Measurements from ENCODE around the gene P2RY8. TPM values are rescaled to one million over a fixed set of nuclear protein-coding genes. Genes with fewer than 3 reads are reported as not detected.
A peak's percentile ranks its signal among the peaks of the same experiment; 100 is the strongest.

Gene P2RY8
- total RNA-seq, 1 experiment from 2014 or later = 0.44 TPM

DNA sequence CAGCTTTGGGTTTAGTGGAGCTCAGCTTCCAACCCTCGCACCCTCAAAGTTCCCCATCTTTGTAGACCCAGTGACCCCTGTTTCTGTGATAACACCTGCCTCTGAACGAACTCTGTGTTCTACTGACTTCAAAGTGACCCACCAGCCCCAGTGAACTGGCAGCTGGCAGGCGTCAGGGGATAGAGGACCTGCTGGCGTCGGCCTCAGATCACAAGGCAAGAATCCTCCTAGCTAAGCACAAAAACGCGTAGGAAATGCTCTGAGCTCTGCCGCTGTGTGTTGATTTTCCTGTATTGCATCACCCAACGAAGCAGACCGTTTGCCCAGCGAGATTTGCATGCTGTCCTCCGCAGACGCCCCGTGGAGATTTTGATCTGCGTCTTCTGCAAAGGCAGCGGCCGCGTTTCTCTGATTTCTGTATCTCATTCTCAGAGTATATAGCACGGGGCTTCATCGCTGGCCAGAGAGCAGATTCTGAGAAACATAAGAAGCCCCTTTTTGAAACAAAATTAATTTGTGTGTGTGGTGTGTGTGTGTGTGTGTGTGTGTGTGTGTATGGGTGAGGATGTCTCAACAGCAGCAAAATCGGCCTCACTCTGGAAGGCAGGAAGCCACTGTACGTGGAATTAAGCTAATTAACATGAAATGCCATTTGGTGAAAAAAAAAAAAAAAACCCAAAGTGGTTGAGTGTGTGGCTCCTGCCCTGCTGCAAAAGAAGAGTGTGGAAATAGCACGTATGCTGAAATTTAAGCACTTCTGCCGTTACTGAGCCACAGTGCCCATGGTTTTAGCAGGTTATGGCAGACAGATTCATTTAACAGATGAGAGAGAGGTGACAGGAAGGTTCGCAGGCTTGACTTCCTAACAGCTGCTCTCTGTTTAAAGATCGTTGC is 55.1 kb downstream of the P2RY8 start:
- Histone ChIP-seq H3K4me3 (replicated peaks in 1 of 2; ENCODE audit: low read depth in 1 of 2, low read length in 2 of 2) (peak overlapping the region; percentile 17 to 40), H3K4me2 (ENCODE audit: low read length) (peak overlapping the region; percentile 70), H3K4me1 (ENCODE audit: control insufficient read depth in 1 of 2, insufficient read depth in 2 of 2, low read length in 2 of 2) (peaks cover 12% of the 10 kb centered on the region in 2 experiments), H3K9me3 (ENCODE audit: control insufficient read depth in 1 of 2, insufficient read depth in 1 of 2, low read depth in 1 of 2, low read length in 2 of 2) (peaks cover 0 to 3% of the 10 kb centered on the region in 2 experiments; a peak in 1 of 4 replicates), H3K79me2 (ENCODE audit: insufficient read depth, low read length) (no peaks in the 10 kb centered on the region), H2AFZ (ENCODE audit: low read depth, low read length, poor library complexity, severe bottlenecking) (peak overlapping the region; percentile 22), H3K9ac (ENCODE audit: low read length) (no peak overlapping the region), H4K20me1 (ENCODE audit: insufficient read depth) (no peaks in the 10 kb centered on the region), H3K36me3 (ENCODE audit: control insufficient read depth in 1 of 2, insufficient read depth in 2 of 2, low read length in 2 of 2) (no peaks in the 10 kb centered on the region), H3K27me3 (ENCODE audit: insufficient read depth, low read length) (no peaks in the 10 kb centered on the region), H3K9me2 (ENCODE audit: insufficient read depth) (no peaks in the 10 kb centered on the region), H3K27ac (ENCODE audit: low read depth, low read length) (peak overlapping the region; percentile 29)
- TF ChIP-seq POLR2AphosphoS5 (IDR thresholded peaks at IDR 0.05; ENCODE audit: low read depth, low read length) = peak; percentile 35; the same call in 1 of the 2 replicates
- TF ChIP-seq, protein P1, sequence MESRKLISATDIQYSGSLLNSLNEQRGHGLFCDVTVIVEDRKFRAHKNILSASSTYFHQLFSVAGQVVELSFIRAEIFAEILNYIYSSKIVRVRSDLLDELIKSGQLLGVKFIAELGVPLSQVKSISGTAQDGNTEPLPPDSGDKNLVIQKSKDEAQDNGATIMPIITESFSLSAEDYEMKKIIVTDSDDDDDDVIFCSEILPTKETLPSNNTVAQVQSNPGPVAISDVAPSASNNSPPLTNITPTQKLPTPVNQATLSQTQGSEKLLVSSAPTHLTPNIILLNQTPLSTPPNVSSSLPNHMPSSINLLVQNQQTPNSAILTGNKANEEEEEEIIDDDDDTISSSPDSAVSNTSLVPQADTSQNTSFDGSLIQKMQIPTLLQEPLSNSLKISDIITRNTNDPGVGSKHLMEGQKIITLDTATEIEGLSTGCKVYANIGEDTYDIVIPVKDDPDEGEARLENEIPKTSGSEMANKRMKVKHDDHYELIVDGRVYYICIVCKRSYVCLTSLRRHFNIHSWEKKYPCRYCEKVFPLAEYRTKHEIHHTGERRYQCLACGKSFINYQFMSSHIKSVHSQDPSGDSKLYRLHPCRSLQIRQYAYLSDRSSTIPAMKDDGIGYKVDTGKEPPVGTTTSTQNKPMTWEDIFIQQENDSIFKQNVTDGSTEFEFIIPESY (IDR thresholded peaks at IDR 0.05; ENCODE audit: extremely low read depth, insufficient replicate concordance, low read length) = no peak
- no peak for TF ChIP-seq ZNF274 (IDR thresholded peaks at IDR 0.05; ENCODE audit: low read depth, low read length)
- no peak for TF ChIP-seq YY1 (IDR thresholded peaks at IDR 0.05; ENCODE audit: extremely low read depth, insufficient replicate concordance, low read depth, low read length)
- TF ChIP-seq, protein P2, sequence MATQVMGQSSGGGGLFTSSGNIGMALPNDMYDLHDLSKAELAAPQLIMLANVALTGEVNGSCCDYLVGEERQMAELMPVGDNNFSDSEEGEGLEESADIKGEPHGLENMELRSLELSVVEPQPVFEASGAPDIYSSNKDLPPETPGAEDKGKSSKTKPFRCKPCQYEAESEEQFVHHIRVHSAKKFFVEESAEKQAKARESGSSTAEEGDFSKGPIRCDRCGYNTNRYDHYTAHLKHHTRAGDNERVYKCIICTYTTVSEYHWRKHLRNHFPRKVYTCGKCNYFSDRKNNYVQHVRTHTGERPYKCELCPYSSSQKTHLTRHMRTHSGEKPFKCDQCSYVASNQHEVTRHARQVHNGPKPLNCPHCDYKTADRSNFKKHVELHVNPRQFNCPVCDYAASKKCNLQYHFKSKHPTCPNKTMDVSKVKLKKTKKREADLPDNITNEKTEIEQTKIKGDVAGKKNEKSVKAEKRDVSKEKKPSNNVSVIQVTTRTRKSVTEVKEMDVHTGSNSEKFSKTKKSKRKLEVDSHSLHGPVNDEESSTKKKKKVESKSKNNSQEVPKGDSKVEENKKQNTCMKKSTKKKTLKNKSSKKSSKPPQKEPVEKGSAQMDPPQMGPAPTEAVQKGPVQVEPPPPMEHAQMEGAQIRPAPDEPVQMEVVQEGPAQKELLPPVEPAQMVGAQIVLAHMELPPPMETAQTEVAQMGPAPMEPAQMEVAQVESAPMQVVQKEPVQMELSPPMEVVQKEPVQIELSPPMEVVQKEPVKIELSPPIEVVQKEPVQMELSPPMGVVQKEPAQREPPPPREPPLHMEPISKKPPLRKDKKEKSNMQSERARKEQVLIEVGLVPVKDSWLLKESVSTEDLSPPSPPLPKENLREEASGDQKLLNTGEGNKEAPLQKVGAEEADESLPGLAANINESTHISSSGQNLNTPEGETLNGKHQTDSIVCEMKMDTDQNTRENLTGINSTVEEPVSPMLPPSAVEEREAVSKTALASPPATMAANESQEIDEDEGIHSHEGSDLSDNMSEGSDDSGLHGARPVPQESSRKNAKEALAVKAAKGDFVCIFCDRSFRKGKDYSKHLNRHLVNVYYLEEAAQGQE (IDR thresholded peaks at IDR 0.05; ENCODE audit: low read depth) = no peak
- peak; percentile 58; the same call in 1 of the 2 replicates for TF ChIP-seq MAX (IDR thresholded peaks at IDR 0.05)
- no peak for TF ChIP-seq RAD21 (IDR thresholded peaks at IDR 0.05; ENCODE audit: low read depth)
- no peak for TF ChIP-seq CTCF (IDR thresholded peaks at IDR 0.05 in 2 of 3, conservative IDR thresholded peaks at IDR 0.05 in 1 of 3; ENCODE audit: borderline replicate concordance in 1 of 3, insufficient read depth in 1 of 3, low read depth in 2 of 3, low read length in 2 of 3)
- no peak for TF ChIP-seq SP1 (IDR thresholded peaks at IDR 0.05; ENCODE audit: low read depth)
- peak; percentile 92 for TF ChIP-seq CEBPB (IDR thresholded peaks at IDR 0.05; ENCODE audit: low read depth)
- no peak for TF ChIP-seq EGR1 (IDR thresholded peaks at IDR 0.05; ENCODE audit: low read depth)
- no peak for TF ChIP-seq JUND (IDR thresholded peaks at IDR 0.05)
- no peak for TF ChIP-seq ZFX (IDR thresholded peaks at IDR 0.05)
- TF ChIP-seq ATF3 (IDR thresholded peaks at IDR 0.05) = peak; percentile 89
- no peak for TF ChIP-seq CBX3 (IDR thresholded peaks at IDR 0.05; ENCODE audit: low read depth)
- peak; percentile 94 for TF ChIP-seq TCF7L2 (IDR thresholded peaks at IDR 0.05; ENCODE audit: borderline replicate concordance, extremely low read depth, insufficient read depth, insufficient read length)
- ChIA-PET RAD21 (ENCODE audit: low non-redundant PET in 1 of 2, low total read pairs in 2 of 2, uncharacterized antibody in 2 of 2, unreplicated experiment in 2 of 2) (no interaction called here), POLR2A (no interaction called here), CTCF (no interaction called here)
- intact Hi-C loops (cut with micrococcal nuclease) = no loop called here
- BruUV-seq (replicated peaks) = TSS peak; percentile 89
- peak; percentile 73 for DNase-seq (ENCODE audit: low read depth, low spot score)
- ATAC-seq = peak; percentile 75

All from HCT116 (cell line).